Neural progenitor cell (in vitro differentiated cells): ENCODE results near the gene DPH3. TPM values are rescaled to one million over a fixed set of nuclear protein-coding genes. Genes with fewer than 3 reads are reported as not detected.

Experiments
- DNase-seq: peaks from one replicate; pipeline ENCODE4 v3.0.0-alpha.2; 2016; ENCODE audit warnings: low spot score
- H2AFZ ChIP-seq: fragments of 200-600 bp; sonication (generic); replicated peaks from 2 replicates; pipeline ENCODE4 v1.6.1; 2016; ENCODE audit warnings: antibody characterized with exemption
- H3F3A ChIP-seq: fragments of 200-600 bp; sonication (generic); 2 replicates; pipeline ENCODE4 v1.6.1; 2016; ENCODE audit warnings: antibody characterized with exemption, low read depth
- H3K27ac ChIP-seq: fragments of 200-600 bp; sonication (generic); 2 replicates; pipeline ENCODE4 v1.5.1; 2016; ENCODE audit warnings: mild to moderate bottlenecking
- H3K27me3 ChIP-seq: fragments of 200-600 bp; sonication (generic); 2 replicates; pipeline ENCODE4 v1.6.1; 2016; ENCODE audit warnings: mild to moderate bottlenecking, moderate library complexity
- H3K36me3 ChIP-seq: fragments of 200-600 bp; sonication (generic); 2 replicates; pipeline ENCODE4 v1.5.1; 2016
- H3K4me1 ChIP-seq: fragments of 200-600 bp; sonication (generic); 2 replicates; pipeline ENCODE4 v1.6.1; 2016; ENCODE audit warnings: mixed run types
- H3K4me2 ChIP-seq: fragments of 200-600 bp; sonication (generic); 2 replicates; pipeline ENCODE4 v1.6.1; 2016
- H3K4me3 ChIP-seq: fragments of 200-600 bp; sonication (generic); 2 replicates; pipeline ENCODE4 v1.5.1; 2016
- H3K79me2 ChIP-seq: fragments of 200-600 bp; sonication (generic); 2 replicates; pipeline ENCODE4 v1.6.1; 2016; ENCODE audit warnings: low read depth
- H3K9ac ChIP-seq: fragments of 200-600 bp; sonication (generic); 2 replicates; pipeline ENCODE4 v1.6.1; 2016
- H3K9me3 ChIP-seq: fragments of 200-600 bp; sonication (generic); 2 replicates; pipeline ENCODE4 v1.5.1; 2016; ENCODE audit warnings: low read depth
- H4K20me1 ChIP-seq: fragments of 200-600 bp; sonication (generic); 2 replicates; pipeline ENCODE4 v1.6.1; 2016; ENCODE audit warnings: low read depth
- H3K27ac Mint-ChIP-seq: 3 replicates; pipeline ENCODE4 v1.8.0; 2021; ENCODE audit warnings: mixed read lengths
- H3K27me3 Mint-ChIP-seq: 2 replicates; pipeline ENCODE4 v1.8.0; 2022; ENCODE audit warnings: low read depth, mild to moderate bottlenecking, inconsistent platforms, moderate library complexity, mixed read lengths; ENCODE audit not compliant: insufficient read depth
- H3K36me3 Mint-ChIP-seq: 3 replicates; pipeline ENCODE4 v1.8.0; 2021; ENCODE audit warnings: mixed read lengths
- H3K4me1 Mint-ChIP-seq: 3 replicates; pipeline ENCODE4 v1.8.0; 2021; ENCODE audit warnings: mixed read lengths
- H3K4me3 Mint-ChIP-seq: 3 replicates; pipeline ENCODE4 v1.8.0; 2021; ENCODE audit warnings: mild to moderate bottlenecking, moderate library complexity, mixed read lengths
- H3K9me3 Mint-ChIP-seq: 3 replicates; pipeline ENCODE4 v1.8.0; 2020; ENCODE audit warnings: mixed read lengths
- EZH2 ChIP-seq: fragments of 200-600 bp; sonication (generic); IDR thresholded peaks from 2 replicates; pipeline ENCODE4 v1.6.1; 2017; ENCODE audit warnings: antibody characterized with exemption, mild to moderate bottlenecking, moderate library complexity
- EZH2phosphoT487 ChIP-seq: fragments of 200-600 bp; sonication (generic); IDR thresholded peaks from 2 replicates; pipeline ENCODE4 v1.6.1; 2017; ENCODE audit warnings: antibody characterized with exemption
- total RNA-seq: library from RNA; depleted of rRNA; stranded (reverse); fragments of >200 nt; gene quantifications from 2 replicates; pipeline ENCODE4 v1.2.3, GENCODE V29; 2015; ENCODE audit warnings: low replicate concordance
- TF ChIP-seq, protein P1 (sequence below): fragments of 200-600 bp; sonication (generic); IDR thresholded peaks from 2 replicates; pipeline ENCODE4 v1.5.1; 2017; ENCODE audit warnings: antibody characterized with exemption, mild to moderate bottlenecking

DPH3 gene
- total RNA-seq, 1 donor from 2014 or later = 31.2 TPM

GRCh38 chr3:16288664-16289063 is 23.9 kb upstream of the DPH3 start:
- Mint-ChIP-seq H3K9me3 (peaks cover 4% of the 10 kb centered on the region), H3K4me1 (no peaks in the 10 kb centered on the region), H3K4me3 (no peak overlapping the region), H3K27ac (no peak overlapping the region), H3K27me3 (no peaks in the 10 kb centered on the region), H3K36me3 (peaks cover 13% of the 10 kb centered on the region)
- no peak for TF ChIP-seq EZH2
- TF ChIP-seq, protein P1, sequence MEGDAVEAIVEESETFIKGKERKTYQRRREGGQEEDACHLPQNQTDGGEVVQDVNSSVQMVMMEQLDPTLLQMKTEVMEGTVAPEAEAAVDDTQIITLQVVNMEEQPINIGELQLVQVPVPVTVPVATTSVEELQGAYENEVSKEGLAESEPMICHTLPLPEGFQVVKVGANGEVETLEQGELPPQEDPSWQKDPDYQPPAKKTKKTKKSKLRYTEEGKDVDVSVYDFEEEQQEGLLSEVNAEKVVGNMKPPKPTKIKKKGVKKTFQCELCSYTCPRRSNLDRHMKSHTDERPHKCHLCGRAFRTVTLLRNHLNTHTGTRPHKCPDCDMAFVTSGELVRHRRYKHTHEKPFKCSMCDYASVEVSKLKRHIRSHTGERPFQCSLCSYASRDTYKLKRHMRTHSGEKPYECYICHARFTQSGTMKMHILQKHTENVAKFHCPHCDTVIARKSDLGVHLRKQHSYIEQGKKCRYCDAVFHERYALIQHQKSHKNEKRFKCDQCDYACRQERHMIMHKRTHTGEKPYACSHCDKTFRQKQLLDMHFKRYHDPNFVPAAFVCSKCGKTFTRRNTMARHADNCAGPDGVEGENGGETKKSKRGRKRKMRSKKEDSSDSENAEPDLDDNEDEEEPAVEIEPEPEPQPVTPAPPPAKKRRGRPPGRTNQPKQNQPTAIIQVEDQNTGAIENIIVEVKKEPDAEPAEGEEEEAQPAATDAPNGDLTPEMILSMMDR = no peak
- Histone ChIP-seq H3K9ac (no peak overlapping the region), H3K36me3 (peaks cover 10% of the 10 kb centered on the region), H4K20me1 (no peaks in the 10 kb centered on the region), H3K79me2 (peaks cover 18% of the 10 kb centered on the region), H3F3A (peaks cover 5% of the 10 kb centered on the region), H3K4me2 (no peak overlapping the region), H3K27me3 (no peaks in the 10 kb centered on the region), H3K9me3 (peaks cover 7% of the 10 kb centered on the region), H3K4me1 (no peaks in the 10 kb centered on the region), H3K27ac (no peak overlapping the region), H2AFZ (no peak overlapping the region), H3K4me3 (no peak overlapping the region)
- DNase-seq = no peak

DNA sequence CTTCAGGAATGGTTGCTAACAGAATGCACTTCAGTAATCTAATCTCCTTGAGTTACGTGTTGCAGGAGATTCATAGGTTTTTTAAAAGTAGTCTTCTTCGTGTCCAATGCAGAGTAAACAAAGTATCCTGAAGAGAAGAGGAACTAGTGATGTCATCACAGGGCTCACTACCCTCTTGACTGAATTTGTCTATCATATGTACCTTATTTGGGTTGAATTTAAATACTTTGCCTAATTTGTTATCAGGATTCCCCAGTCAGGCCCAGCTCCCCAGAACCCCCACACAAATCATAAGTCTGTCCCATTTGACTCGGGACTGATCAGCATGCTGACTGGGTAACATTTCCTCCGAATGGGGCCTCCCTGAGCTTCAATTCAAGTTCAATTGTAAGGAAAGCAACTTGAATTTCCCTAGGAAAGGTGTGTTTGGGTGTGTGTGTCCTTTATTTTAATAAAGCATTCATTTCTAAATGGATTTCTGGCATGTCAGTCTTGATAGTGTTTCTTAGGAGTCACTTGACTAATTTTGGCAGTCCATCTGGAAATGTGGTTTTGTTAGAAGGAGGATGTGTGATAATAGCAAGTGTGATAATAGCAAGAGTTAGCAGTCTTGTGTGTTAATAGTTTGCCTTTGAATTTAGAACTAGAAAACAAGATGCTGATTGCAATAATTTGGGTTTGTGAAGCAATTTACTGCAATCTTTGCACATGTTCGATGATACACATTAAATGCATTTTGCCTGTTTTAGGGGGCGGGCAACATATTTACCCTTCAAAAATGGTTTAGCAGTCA is 22.2 kb upstream of the DPH3 start:
- H3K4me1 ChIP-seq = no peaks in the 10 kb centered on the region
- H3K4me1 Mint-ChIP-seq = no peaks in the 10 kb centered on the region
- H3K27ac ChIP-seq = no peak overlapping the region
- no peaks in the 10 kb centered on the region for H3K27me3 Mint-ChIP-seq
- no peaks in the 10 kb centered on the region for H3K9me3 ChIP-seq
- H3K4me2 ChIP-seq = no peak overlapping the region
- no peak overlapping the region for H2AFZ ChIP-seq
- no peaks in the 10 kb centered on the region for H3K9me3 Mint-ChIP-seq
- H3K36me3 ChIP-seq = no peaks in the 10 kb centered on the region
- H3K9ac ChIP-seq = no peak overlapping the region
- peaks cover 5% of the 10 kb centered on the region for H3F3A ChIP-seq
- H3K4me3 ChIP-seq = no peak overlapping the region
- DNase-seq = no peak
- H3K27me3 ChIP-seq = no peaks in the 10 kb centered on the region
- no peak overlapping the region for H3K4me3 Mint-ChIP-seq
- H3K79me2 ChIP-seq = peaks cover 7% of the 10 kb centered on the region
- no peak overlapping the region for H3K27ac Mint-ChIP-seq
- TF ChIP-seq, protein P1 = no peak
- TF ChIP-seq EZH2phosphoT487 = no peak
- TF ChIP-seq EZH2 = no peak
- no peaks in the 10 kb centered on the region for H4K20me1 ChIP-seq
- no peaks in the 10 kb centered on the region for H3K36me3 Mint-ChIP-seq

DNA sequence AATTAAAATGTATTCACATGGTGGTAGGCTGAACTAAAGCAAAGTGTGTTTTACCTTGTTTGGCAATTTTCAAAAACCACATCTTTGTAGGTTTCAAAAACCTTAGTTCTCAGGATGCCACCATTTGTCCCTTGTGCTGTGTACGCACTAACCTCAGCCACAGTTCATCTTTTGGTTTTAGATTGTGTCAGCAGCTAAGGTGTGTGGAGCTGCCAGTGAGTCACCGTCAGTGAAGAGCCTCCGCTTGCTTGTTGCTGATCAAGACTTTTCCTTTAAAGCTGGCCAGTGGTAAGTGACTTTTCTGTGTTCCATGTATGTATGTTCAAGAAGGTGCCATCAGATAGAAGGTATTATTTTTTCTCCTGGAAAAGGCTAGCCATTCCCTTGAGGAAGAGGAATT is 21.4 kb upstream of the DPH3 start:
- Histone ChIP-seq H3K36me3 (no peaks in the 10 kb centered on the region), H3K79me2 (no peaks in the 10 kb centered on the region), H3K4me3 (no peak overlapping the region), H3K27ac (no peak overlapping the region), H3K4me2 (no peak overlapping the region), H3K9me3 (no peaks in the 10 kb centered on the region), H3F3A (peaks cover 5% of the 10 kb centered on the region), H4K20me1 (no peaks in the 10 kb centered on the region), H3K27me3 (no peaks in the 10 kb centered on the region), H3K9ac (no peak overlapping the region), H3K4me1 (no peaks in the 10 kb centered on the region), H2AFZ (no peak overlapping the region)
- TF ChIP-seq EZH2 (no peak), EZH2phosphoT487 (no peak)
- TF ChIP-seq, protein P1 = no peak
- no peak overlapping the region for H3K27ac Mint-ChIP-seq
- no peaks in the 10 kb centered on the region for H3K36me3 Mint-ChIP-seq
- H3K4me3 Mint-ChIP-seq = no peak overlapping the region
- H3K9me3 Mint-ChIP-seq = no peaks in the 10 kb centered on the region
- DNase-seq = no peak
- H3K4me1 Mint-ChIP-seq = no peaks in the 10 kb centered on the region
- H3K27me3 Mint-ChIP-seq = no peaks in the 10 kb centered on the region
